ENCODE measurements around the gene EYA2. TPM values are rescaled to one million over a fixed set of nuclear protein-coding genes. Genes with fewer than 3 reads are reported as not detected.

The EYA2 gene
- total and polyA plus RNA-seq, 2 donors (not counting 1 experiment from before 2014, with no cell fraction given) = 1.1 to 2.8 TPM

GRCh38 chr20:47073766-47074475 is 179.3 kb downstream of the EYA2 start:
- peaks cover 2 to 13% (median 2%) of the 10 kb centered on the region in 3 donors for H3K9me3 ChIP-seq (ENCODE audit: control extremely low read depth in 1 of 3, control insufficient read depth in 2 of 3, insufficient read depth in 1 of 3, low read length in 2 of 3)
- Mint-ChIP-seq H3K27ac (no peak overlapping the region), H3K4me1 (no peaks in the 10 kb centered on the region), H3K4me3 (no peak overlapping the region), H3K27me3 (peaks cover 32% of the 10 kb centered on the region), H3K9me3 (ENCODE audit: insufficient read depth) (peaks cover 9% of the 10 kb centered on the region)
- H3K27ac ChIP-seq (ENCODE audit: low read length in 2 of 2) = no peak overlapping the region
- no peaks in the 10 kb centered on the region for H3K79me2 ChIP-seq (ENCODE audit: control insufficient read depth, insufficient read depth, low read length)
- H3K36me3 ChIP-seq (replicated peaks in 1 of 2; ENCODE audit: control extremely low read depth in 1 of 2, control insufficient read depth in 1 of 2, extremely low read depth in 1 of 2, insufficient read depth in 2 of 2, low read length in 1 of 2) = no peaks in the 10 kb centered on the region
- TF ChIP-seq, protein P1, sequence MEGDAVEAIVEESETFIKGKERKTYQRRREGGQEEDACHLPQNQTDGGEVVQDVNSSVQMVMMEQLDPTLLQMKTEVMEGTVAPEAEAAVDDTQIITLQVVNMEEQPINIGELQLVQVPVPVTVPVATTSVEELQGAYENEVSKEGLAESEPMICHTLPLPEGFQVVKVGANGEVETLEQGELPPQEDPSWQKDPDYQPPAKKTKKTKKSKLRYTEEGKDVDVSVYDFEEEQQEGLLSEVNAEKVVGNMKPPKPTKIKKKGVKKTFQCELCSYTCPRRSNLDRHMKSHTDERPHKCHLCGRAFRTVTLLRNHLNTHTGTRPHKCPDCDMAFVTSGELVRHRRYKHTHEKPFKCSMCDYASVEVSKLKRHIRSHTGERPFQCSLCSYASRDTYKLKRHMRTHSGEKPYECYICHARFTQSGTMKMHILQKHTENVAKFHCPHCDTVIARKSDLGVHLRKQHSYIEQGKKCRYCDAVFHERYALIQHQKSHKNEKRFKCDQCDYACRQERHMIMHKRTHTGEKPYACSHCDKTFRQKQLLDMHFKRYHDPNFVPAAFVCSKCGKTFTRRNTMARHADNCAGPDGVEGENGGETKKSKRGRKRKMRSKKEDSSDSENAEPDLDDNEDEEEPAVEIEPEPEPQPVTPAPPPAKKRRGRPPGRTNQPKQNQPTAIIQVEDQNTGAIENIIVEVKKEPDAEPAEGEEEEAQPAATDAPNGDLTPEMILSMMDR (IDR thresholded peaks at IDR 0.05) = no peak
- TF ChIP-seq EZH2 (IDR thresholded peaks at IDR 0.05; ENCODE audit: borderline replicate concordance, insufficient read depth, low read depth, low read length, poor library complexity, severe bottlenecking) = no peak
- no peak overlapping the region for H3K4me2 ChIP-seq (replicated peaks; ENCODE audit: low read depth, low read length, poor library complexity, severe bottlenecking)
- ChIA-PET CTCF (no interaction called here), POLR2A (no interaction called here)
- no peaks in the 10 kb centered on the region for H3K4me1 ChIP-seq (ENCODE audit: control insufficient read depth in 2 of 2, insufficient read depth in 2 of 2, low read length in 2 of 2)
- no peak overlapping the region for H3K9ac ChIP-seq (ENCODE audit: low read length)
- DNase-seq (no peak), ATAC-seq (ENCODE audit: low read depth) (no peak)
- WGBS (ENCODE audit: insufficient coverage) = 79% methylated on average over 14 of the region's 16 CpGs
- no peaks in the 10 kb centered on the region for H3K27me3 ChIP-seq (replicated peaks in 1 of 4; ENCODE audit: control extremely low read depth in 1 of 4, control insufficient read depth in 3 of 4, insufficient read depth in 4 of 4, low read length in 3 of 4)
- H2AFZ ChIP-seq (ENCODE audit: insufficient read depth, low read depth, low read length, poor library complexity, severe bottlenecking) = no peak overlapping the region
- intact Hi-C loops (cut with micrococcal nuclease) = no loop called here
- H3K4me3 ChIP-seq (ENCODE audit: control extremely low read depth in 1 of 5, extremely low read depth in 1 of 5, insufficient read depth in 1 of 5, low read depth in 2 of 5, low read length in 4 of 5) = no peak overlapping the region
- H4K20me1 ChIP-seq (ENCODE audit: control insufficient read depth, insufficient read depth, low read length, poor library complexity, severe bottlenecking) = no peaks in the 10 kb centered on the region

GRCh38 chr20:47075263-47075662 is 180.6 kb downstream of the EYA2 start:
- Histone ChIP-seq H3K36me3 (replicated peaks in 1 of 2; ENCODE audit: control extremely low read depth in 1 of 2, control insufficient read depth in 1 of 2, extremely low read depth in 1 of 2, insufficient read depth in 2 of 2, low read length in 1 of 2) (no peaks in the 10 kb centered on the region), H4K20me1 (ENCODE audit: control insufficient read depth, insufficient read depth, low read length, poor library complexity, severe bottlenecking) (no peaks in the 10 kb centered on the region), H3K4me1 (ENCODE audit: control insufficient read depth in 2 of 2, insufficient read depth in 2 of 2, low read length in 2 of 2) (no peaks in the 10 kb centered on the region), H3K79me2 (ENCODE audit: control insufficient read depth, insufficient read depth, low read length) (no peaks in the 10 kb centered on the region), H3K9ac (ENCODE audit: low read length) (no peak overlapping the region), H3K9me3 (ENCODE audit: control extremely low read depth in 1 of 3, control insufficient read depth in 2 of 3, insufficient read depth in 1 of 3, low read length in 2 of 3) (peaks cover 2 to 13% (median 5%) of the 10 kb centered on the region in 3 donors), H3K27me3 (replicated peaks in 1 of 4; ENCODE audit: control extremely low read depth in 1 of 4, control insufficient read depth in 3 of 4, insufficient read depth in 4 of 4, low read length in 3 of 4) (no peaks in the 10 kb centered on the region), H3K27ac (ENCODE audit: low read length in 2 of 2) (no peak overlapping the region), H3K4me3 (ENCODE audit: control extremely low read depth in 1 of 5, extremely low read depth in 1 of 5, insufficient read depth in 1 of 5, low read depth in 2 of 5, low read length in 4 of 5) (no peak overlapping the region), H3K4me2 (replicated peaks; ENCODE audit: low read depth, low read length, poor library complexity, severe bottlenecking) (no peak overlapping the region), H2AFZ (ENCODE audit: insufficient read depth, low read depth, low read length, poor library complexity, severe bottlenecking) (no peak overlapping the region)
- ATAC-seq (ENCODE audit: low read depth) (no peak), DNase-seq (no peak)
- H3K27me3 Mint-ChIP-seq = peaks cover 37% of the 10 kb centered on the region
- TF ChIP-seq, protein P1 (IDR thresholded peaks at IDR 0.05) = no peak
- TF ChIP-seq EZH2 (IDR thresholded peaks at IDR 0.05; ENCODE audit: borderline replicate concordance, insufficient read depth, low read depth, low read length, poor library complexity, severe bottlenecking) = no peak
- CTCF ChIA-PET = no interaction called here
- no peaks in the 10 kb centered on the region for H3K4me1 Mint-ChIP-seq
- intact Hi-C loops (cut with micrococcal nuclease) = no loop called here
- H3K4me3 Mint-ChIP-seq = no peak overlapping the region
- POLR2A ChIA-PET = no interaction called here
- H3K27ac Mint-ChIP-seq = no peak overlapping the region
- H3K9me3 Mint-ChIP-seq (ENCODE audit: insufficient read depth) = peaks cover 9% of the 10 kb centered on the region
- WGBS (ENCODE audit: insufficient coverage) = no CpG with 5 or more reads among the region's 3 CpGs

Data from B cell (primary cell).